OCI-LY1 (cell line): Measurements from ENCODE around the gene GAGE10.

Source experiments
- H2AFZ ChIP-seq: fragments of 200-600 bp; sonication (generic), shearing (Covaris generic); 2 replicates; pipeline ENCODE4 v1.6.0; 2014; ENCODE audit warnings: antibody characterized with exemption, mild to moderate bottlenecking, low read length
- H3F3A ChIP-seq: fragments of 200-600 bp; sonication (generic), shearing (Covaris generic); 2 replicates; pipeline ENCODE4 v1.6.0; 2014; ENCODE audit warnings: mild to moderate bottlenecking, antibody characterized with exemption, low read length, moderate library complexity; ENCODE audit not compliant: insufficient read depth
- H3K27ac ChIP-seq: fragments of 200-600 bp; sonication (generic); 2 replicates; pipeline ENCODE4 v1.5.1; 2014; ENCODE audit warnings: low read length, mixed run types, mild to moderate bottlenecking, low read depth; ENCODE audit not compliant: poor library complexity, severe bottlenecking
- H3K27me3 ChIP-seq: fragments of 200-600 bp; sonication (generic); 2 replicates; pipeline ENCODE4 v1.6.0; 2014; ENCODE audit warnings: antibody characterized with exemption, mild to moderate bottlenecking, low read length, moderate library complexity; ENCODE audit not compliant: insufficient read depth
- H3K36me3 ChIP-seq: fragments of 200-600 bp; sonication (generic); 2 replicates; pipeline ENCODE4 v1.6.1; 2014; ENCODE audit warnings: mild to moderate bottlenecking, antibody characterized with exemption, low read length, moderate library complexity, mixed read lengths; ENCODE audit not compliant: insufficient read depth
- H3K4me1 ChIP-seq: fragments of 200-600 bp; sonication (generic); 2 replicates; pipeline ENCODE4 v1.5.1; 2014; ENCODE audit warnings: mild to moderate bottlenecking, low read length, moderate library complexity; ENCODE audit not compliant: insufficient read depth, severe bottlenecking
- H3K4me2 ChIP-seq: fragments of 200-600 bp; sonication (generic), shearing (Covaris generic); 2 replicates; pipeline ENCODE4 v1.6.1; 2014; ENCODE audit warnings: low read length
- H3K4me3 ChIP-seq: fragments of 200-600 bp; sonication (generic); 2 replicates; pipeline ENCODE4 v1.5.1; 2014; ENCODE audit warnings: low read length, low read depth, mild to moderate bottlenecking, mixed read lengths; ENCODE audit not compliant: poor library complexity, severe bottlenecking
- H3K79me2 ChIP-seq: fragments of 200-600 bp; shearing (Covaris generic); 2 replicates; pipeline ENCODE4 v1.6.1; 2016; ENCODE audit warnings: mixed run types, low read length, mixed read lengths; ENCODE audit not compliant: insufficient read depth
- H3K9ac ChIP-seq: fragments of 200-600 bp; sonication (generic), shearing (Covaris generic); 2 replicates; pipeline ENCODE4 v1.6.1; 2014; ENCODE audit warnings: mild to moderate bottlenecking, low read length, mixed read lengths
- H3K9me2 ChIP-seq: fragments of 200-600 bp; sonication (generic), shearing (Covaris generic); 2 replicates; pipeline ENCODE4 v1.6.1; 2014; ENCODE audit warnings: low read depth, mild to moderate bottlenecking, low read length, mixed read lengths
- H3K9me3 ChIP-seq: fragments of 200-600 bp; shearing (Covaris generic); 2 replicates; pipeline ENCODE4 v1.6.1; 2014; ENCODE audit warnings: low read length, mixed read lengths
- H4K20me1 ChIP-seq: fragments of 200-600 bp; sonication (generic), shearing (Covaris generic); 2 replicates; pipeline ENCODE4 v1.6.0; 2016; ENCODE audit warnings: mild to moderate bottlenecking, low read length; ENCODE audit not compliant: insufficient read depth
- EZH2 ChIP-seq: fragments of 200-600 bp; sonication (generic), shearing (Covaris generic); IDR thresholded peaks from 2 replicates; pipeline ENCODE4 v1.8.0; 2017; ENCODE audit warnings: borderline replicate concordance, mixed run types, mild to moderate bottlenecking, antibody characterized with exemption, low read length, moderate library complexity, mixed read lengths
- TF ChIP-seq, protein P1 (sequence below): fragments of 200-600 bp; sonication (generic), shearing (Covaris generic); IDR thresholded peaks from 2 replicates; pipeline ENCODE4 v1.5.1; 2017; ENCODE audit warnings: mild to moderate bottlenecking, antibody characterized with exemption, low read length, moderate library complexity, mixed read lengths

Gene GAGE10

DNA sequence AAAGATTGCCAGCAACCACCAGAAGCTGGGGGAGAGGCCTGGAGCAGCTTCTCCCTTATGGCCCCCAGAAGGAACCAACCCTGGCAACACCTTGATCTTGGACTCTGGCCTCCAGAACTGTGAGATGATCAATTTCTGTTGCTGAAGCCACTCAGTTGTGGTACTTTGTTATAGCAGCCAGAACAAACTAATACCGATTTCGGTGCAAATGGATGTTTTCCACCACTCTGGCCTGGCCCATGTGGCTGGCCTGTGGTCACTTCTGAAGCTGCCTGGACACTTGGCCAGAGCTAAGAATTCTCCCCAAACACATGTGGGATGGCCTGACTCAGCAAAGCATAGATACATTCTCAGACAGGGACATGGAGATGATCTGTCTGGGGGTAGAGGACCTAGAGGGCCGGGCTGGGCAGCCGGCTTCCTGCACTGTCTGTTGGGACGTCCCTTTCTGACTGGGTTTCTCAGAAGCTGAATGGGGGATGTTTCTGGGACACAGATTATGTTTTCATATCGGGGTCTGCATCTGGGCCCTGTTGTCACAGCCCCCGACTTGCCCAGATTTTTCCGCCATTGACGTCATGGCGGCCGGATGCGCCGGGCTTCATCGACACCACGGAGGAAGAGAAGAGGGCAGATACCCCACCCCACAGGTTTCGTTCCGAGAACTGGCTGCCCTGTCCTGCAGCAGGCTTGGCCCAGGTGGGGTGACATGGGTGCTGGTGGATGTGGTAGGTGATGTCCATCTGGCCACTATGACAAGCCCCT lies 43.0 kb upstream of the GAGE10 start:
- Histone ChIP-seq H3K9me2 (no peaks in the 10 kb centered on the region), H3K36me3 (no peaks in the 10 kb centered on the region), H3K9ac (no peak overlapping the region), H3K79me2 (no peaks in the 10 kb centered on the region), H3K27me3 (no peaks in the 10 kb centered on the region), H4K20me1 (no peaks in the 10 kb centered on the region), H3F3A (no peaks in the 10 kb centered on the region), H3K27ac (no peak overlapping the region), H2AFZ (no peak overlapping the region), H3K9me3 (no peaks in the 10 kb centered on the region), H3K4me1 (peaks cover 15% of the 10 kb centered on the region), H3K4me3 (no peak overlapping the region), H3K4me2 (no peak overlapping the region)
- TF ChIP-seq, protein P1, sequence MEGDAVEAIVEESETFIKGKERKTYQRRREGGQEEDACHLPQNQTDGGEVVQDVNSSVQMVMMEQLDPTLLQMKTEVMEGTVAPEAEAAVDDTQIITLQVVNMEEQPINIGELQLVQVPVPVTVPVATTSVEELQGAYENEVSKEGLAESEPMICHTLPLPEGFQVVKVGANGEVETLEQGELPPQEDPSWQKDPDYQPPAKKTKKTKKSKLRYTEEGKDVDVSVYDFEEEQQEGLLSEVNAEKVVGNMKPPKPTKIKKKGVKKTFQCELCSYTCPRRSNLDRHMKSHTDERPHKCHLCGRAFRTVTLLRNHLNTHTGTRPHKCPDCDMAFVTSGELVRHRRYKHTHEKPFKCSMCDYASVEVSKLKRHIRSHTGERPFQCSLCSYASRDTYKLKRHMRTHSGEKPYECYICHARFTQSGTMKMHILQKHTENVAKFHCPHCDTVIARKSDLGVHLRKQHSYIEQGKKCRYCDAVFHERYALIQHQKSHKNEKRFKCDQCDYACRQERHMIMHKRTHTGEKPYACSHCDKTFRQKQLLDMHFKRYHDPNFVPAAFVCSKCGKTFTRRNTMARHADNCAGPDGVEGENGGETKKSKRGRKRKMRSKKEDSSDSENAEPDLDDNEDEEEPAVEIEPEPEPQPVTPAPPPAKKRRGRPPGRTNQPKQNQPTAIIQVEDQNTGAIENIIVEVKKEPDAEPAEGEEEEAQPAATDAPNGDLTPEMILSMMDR = no peak
- no peak for TF ChIP-seq EZH2

DNA sequence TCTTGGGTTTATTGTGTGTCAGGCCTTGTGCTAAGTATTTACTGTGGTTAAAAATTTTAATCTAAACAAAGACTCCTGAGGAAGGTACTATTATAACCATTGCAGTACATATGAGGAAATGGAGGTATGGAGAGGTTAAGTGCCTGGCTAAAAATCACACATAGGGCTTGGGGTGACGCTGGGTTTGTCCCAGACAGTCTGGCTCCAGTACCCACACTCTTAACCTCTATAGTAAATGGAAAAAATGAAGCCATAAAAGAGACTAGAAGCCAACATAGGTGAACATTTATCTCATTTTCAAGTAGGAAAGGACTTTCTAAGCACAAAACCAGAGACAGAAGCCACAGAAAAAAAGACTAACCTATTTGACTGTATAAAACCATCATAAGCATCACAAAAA lies 40.8 kb upstream of the GAGE10 start:
- Histone ChIP-seq H2AFZ (no peak overlapping the region), H3F3A (no peaks in the 10 kb centered on the region), H3K4me2 (no peak overlapping the region), H3K36me3 (no peaks in the 10 kb centered on the region), H3K79me2 (no peaks in the 10 kb centered on the region), H3K27ac (no peak overlapping the region), H3K4me3 (no peak overlapping the region), H4K20me1 (no peaks in the 10 kb centered on the region), H3K27me3 (no peaks in the 10 kb centered on the region), H3K9ac (no peak overlapping the region), H3K9me3 (no peaks in the 10 kb centered on the region), H3K9me2 (no peaks in the 10 kb centered on the region), H3K4me1 (peaks cover 5% of the 10 kb centered on the region)
- TF ChIP-seq, protein P1 = no peak
- no peak for TF ChIP-seq EZH2

DNA sequence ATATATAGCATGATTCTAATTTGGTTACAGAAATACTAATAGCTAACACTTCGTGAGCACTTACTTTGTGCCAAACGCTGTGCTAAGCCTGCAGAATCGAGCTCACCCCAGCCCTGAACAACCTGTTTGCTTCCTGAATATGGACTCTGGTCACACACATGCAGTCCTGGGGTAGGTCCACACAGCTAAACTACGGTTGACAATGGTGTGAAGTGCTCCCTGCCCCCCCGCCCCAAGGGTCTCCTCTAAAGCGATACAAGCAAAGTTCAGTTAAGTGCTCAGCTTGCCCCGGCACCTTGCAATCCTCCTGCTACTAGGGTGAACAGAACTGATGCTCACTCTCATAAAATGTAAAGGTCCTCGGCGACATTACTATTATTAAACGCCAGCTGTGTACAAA lies 39.8 kb upstream of the GAGE10 start:
- H3K9ac ChIP-seq = no peak overlapping the region
- H3K9me2 ChIP-seq = no peaks in the 10 kb centered on the region
- H3K27me3 ChIP-seq = no peaks in the 10 kb centered on the region
- H3K27ac ChIP-seq = no peak overlapping the region
- no peaks in the 10 kb centered on the region for H3K79me2 ChIP-seq
- H3K4me1 ChIP-seq = peaks cover 6% of the 10 kb centered on the region
- TF ChIP-seq, protein P1 = no peak
- TF ChIP-seq EZH2 = no peak
- no peaks in the 10 kb centered on the region for H3K36me3 ChIP-seq
- H3K4me2 ChIP-seq = no peak overlapping the region
- H2AFZ ChIP-seq = no peak overlapping the region
- no peaks in the 10 kb centered on the region for H3K9me3 ChIP-seq
- no peak overlapping the region for H3K4me3 ChIP-seq
- H4K20me1 ChIP-seq = no peaks in the 10 kb centered on the region
- H3F3A ChIP-seq = no peaks in the 10 kb centered on the region
